K562 (cell line): ENCODE data around the gene ZNF487. TPM values are rescaled to one million over a fixed set of nuclear protein-coding genes. Genes with fewer than 3 reads are reported as not detected.

ENCODE experiments used
- EP300 ChIP-seq: IDR thresholded peaks from 2 replicates; pipeline ENCODE4 v1.6.1; 2012; ENCODE audit warnings: low read length, improper control_type of control experiment
- ETS1 ChIP-seq: conservative IDR thresholded peaks from 2 replicates; pipeline ENCODE4 v1.6.1; 2011; ENCODE audit warnings: low read depth, mild to moderate bottlenecking, low read length; ENCODE audit not compliant: control insufficient read depth
- FOSL1 ChIP-seq: fragments of 200-800 bp; sonication (Bioruptor generic); conservative IDR thresholded peaks from 2 replicates; pipeline ENCODE4 v1.6.1; 2016; ENCODE audit warnings: missing genetic modification characterization, missing compliant biosample characterization
- MAX ChIP-seq: sonication (generic); formaldehyde crosslinking; IDR thresholded peaks from 2 replicates; pipeline ENCODE4 v1.9.0; 2022; ENCODE audit warnings: mild to moderate bottlenecking, missing genetic modification reagents
- NFIC ChIP-seq: fragments of 450-650 bp; IDR thresholded peaks from 2 replicates; pipeline ENCODE4 v1.6.1; 2017; ENCODE audit warnings: mild to moderate bottlenecking, inconsistent platforms
- RAD21 ChIP-seq, 2 experiments: fragments of 250-450 bp in 1 of 2; fragments of 450-650 bp in 1 of 2; sonication (Bioruptor Pico) in 1 of 2; formaldehyde crosslinking in 1 of 2; IDR thresholded peaks in 1 of 2; conservative IDR thresholded peaks in 1 of 2; 2 replicates each; pipeline versions ENCODE4 v1.4.0 to v1.8.0; 2020 to 2022; ENCODE audit warnings: mild to moderate bottlenecking in 2 of 2, moderate library complexity in 1 of 2
- SOX6 ChIP-seq: fragments of 450-650 bp; IDR thresholded peaks from 2 replicates; pipeline ENCODE4 v1.6.1; 2014; ENCODE audit warnings: mild to moderate bottlenecking
- ZBTB7A ChIP-seq: IDR thresholded peaks from 2 replicates; pipeline ENCODE4 v1.6.1; 2011; ENCODE audit warnings: low read depth, mild to moderate bottlenecking, low read length, moderate library complexity, borderline replicate concordance; ENCODE audit not compliant: control insufficient read depth
- ZKSCAN3 ChIP-seq: fragments of 250-450 bp; sonication (Bioruptor Pico); IDR thresholded peaks from 2 replicates; pipeline ENCODE4 v1.4.0; 2020
- ZNF197 ChIP-seq: fragments of 200-800 bp; sonication (Bioruptor generic); IDR thresholded peaks from 2 replicates; pipeline ENCODE4 v1.6.1; 2016; ENCODE audit warnings: low read depth, missing genetic modification characterization, missing compliant biosample characterization
- ZNF655 ChIP-seq: fragments of 250-450 bp; sonication (Bioruptor Pico); IDR thresholded peaks from 2 replicates; pipeline ENCODE4 v1.5.0; 2021
- polyA plus RNA-seq, 8 experiments: library from polyadenylated mRNA; depleted of rRNA in 4 of 8; stranded (reverse) in 5 of 8; unstranded in 3 of 8; fragments of >200 nt; fragmentation: Nextera tagmentation in 2 of 8; fragmentation: Illumina TruSeq in 1 of 8; extraction: Ambion mirVana in 2 of 8; extraction: Trizol in 1 of 8; gene quantifications; 2 replicates each; pipeline versions ENCODE4 v1.2.1 to v1.2.3, GENCODE V29; 2011 to 2014; ENCODE audit warnings: inconsistent platforms in 1 of 8, missing spikeins in 1 of 8
- total RNA-seq, 7 experiments: library from RNA; depleted of rRNA in 6 of 7; stranded (reverse); fragments of >200 nt in 6 of 7; fragmentation: Illumina TruSeq in 2 of 7; extraction: Trizol in 2 of 7; gene quantifications; 2 replicates each; pipeline versions ENCODE4 v1.2.1 to v1.2.3, GENCODE V29; 2011 to 2021; ENCODE audit warnings: low replicate concordance in 1 of 7
- TF ChIP-seq, protein P1 (sequence below): fragments of 450-650 bp; IDR thresholded peaks from 2 replicates; pipeline ENCODE4 v1.6.1; 2016; ENCODE audit warnings: mild to moderate bottlenecking, moderate library complexity

ZNF487 gene
- total and polyA plus RNA-seq, 9 of the 15 experiments (the other 6 are each of a cell fraction or from before 2014, with no cell fraction given) = 1.9 to 6.5 (median 4.2) TPM

- TF ChIP-seq, protein P1, sequence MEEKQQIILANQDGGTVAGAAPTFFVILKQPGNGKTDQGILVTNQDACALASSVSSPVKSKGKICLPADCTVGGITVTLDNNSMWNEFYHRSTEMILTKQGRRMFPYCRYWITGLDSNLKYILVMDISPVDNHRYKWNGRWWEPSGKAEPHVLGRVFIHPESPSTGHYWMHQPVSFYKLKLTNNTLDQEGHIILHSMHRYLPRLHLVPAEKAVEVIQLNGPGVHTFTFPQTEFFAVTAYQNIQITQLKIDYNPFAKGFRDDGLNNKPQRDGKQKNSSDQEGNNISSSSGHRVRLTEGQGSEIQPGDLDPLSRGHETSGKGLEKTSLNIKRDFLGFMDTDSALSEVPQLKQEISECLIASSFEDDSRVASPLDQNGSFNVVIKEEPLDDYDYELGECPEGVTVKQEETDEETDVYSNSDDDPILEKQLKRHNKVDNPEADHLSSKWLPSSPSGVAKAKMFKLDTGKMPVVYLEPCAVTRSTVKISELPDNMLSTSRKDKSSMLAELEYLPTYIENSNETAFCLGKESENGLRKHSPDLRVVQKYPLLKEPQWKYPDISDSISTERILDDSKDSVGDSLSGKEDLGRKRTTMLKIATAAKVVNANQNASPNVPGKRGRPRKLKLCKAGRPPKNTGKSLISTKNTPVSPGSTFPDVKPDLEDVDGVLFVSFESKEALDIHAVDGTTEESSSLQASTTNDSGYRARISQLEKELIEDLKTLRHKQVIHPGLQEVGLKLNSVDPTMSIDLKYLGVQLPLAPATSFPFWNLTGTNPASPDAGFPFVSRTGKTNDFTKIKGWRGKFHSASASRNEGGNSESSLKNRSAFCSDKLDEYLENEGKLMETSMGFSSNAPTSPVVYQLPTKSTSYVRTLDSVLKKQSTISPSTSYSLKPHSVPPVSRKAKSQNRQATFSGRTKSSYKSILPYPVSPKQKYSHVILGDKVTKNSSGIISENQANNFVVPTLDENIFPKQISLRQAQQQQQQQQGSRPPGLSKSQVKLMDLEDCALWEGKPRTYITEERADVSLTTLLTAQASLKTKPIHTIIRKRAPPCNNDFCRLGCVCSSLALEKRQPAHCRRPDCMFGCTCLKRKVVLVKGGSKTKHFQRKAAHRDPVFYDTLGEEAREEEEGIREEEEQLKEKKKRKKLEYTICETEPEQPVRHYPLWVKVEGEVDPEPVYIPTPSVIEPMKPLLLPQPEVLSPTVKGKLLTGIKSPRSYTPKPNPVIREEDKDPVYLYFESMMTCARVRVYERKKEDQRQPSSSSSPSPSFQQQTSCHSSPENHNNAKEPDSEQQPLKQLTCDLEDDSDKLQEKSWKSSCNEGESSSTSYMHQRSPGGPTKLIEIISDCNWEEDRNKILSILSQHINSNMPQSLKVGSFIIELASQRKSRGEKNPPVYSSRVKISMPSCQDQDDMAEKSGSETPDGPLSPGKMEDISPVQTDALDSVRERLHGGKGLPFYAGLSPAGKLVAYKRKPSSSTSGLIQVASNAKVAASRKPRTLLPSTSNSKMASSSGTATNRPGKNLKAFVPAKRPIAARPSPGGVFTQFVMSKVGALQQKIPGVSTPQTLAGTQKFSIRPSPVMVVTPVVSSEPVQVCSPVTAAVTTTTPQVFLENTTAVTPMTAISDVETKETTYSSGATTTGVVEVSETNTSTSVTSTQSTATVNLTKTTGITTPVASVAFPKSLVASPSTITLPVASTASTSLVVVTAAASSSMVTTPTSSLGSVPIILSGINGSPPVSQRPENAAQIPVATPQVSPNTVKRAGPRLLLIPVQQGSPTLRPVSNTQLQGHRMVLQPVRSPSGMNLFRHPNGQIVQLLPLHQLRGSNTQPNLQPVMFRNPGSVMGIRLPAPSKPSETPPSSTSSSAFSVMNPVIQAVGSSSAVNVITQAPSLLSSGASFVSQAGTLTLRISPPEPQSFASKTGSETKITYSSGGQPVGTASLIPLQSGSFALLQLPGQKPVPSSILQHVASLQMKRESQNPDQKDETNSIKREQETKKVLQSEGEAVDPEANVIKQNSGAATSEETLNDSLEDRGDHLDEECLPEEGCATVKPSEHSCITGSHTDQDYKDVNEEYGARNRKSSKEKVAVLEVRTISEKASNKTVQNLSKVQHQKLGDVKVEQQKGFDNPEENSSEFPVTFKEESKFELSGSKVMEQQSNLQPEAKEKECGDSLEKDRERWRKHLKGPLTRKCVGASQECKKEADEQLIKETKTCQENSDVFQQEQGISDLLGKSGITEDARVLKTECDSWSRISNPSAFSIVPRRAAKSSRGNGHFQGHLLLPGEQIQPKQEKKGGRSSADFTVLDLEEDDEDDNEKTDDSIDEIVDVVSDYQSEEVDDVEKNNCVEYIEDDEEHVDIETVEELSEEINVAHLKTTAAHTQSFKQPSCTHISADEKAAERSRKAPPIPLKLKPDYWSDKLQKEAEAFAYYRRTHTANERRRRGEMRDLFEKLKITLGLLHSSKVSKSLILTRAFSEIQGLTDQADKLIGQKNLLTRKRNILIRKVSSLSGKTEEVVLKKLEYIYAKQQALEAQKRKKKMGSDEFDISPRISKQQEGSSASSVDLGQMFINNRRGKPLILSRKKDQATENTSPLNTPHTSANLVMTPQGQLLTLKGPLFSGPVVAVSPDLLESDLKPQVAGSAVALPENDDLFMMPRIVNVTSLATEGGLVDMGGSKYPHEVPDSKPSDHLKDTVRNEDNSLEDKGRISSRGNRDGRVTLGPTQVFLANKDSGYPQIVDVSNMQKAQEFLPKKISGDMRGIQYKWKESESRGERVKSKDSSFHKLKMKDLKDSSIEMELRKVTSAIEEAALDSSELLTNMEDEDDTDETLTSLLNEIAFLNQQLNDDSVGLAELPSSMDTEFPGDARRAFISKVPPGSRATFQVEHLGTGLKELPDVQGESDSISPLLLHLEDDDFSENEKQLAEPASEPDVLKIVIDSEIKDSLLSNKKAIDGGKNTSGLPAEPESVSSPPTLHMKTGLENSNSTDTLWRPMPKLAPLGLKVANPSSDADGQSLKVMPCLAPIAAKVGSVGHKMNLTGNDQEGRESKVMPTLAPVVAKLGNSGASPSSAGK = peak; percentile 77
- peak; percentile 68 for TF ChIP-seq SOX6
- no peak for TF ChIP-seq EP300
- TF ChIP-seq RAD21 (CRISPR knock-in tag; conservative IDR thresholded peaks at IDR 0.05 in 1 of 2, IDR thresholded peaks at IDR 0.05 in 1 of 2) = peak; percentile 86 to 87
- peak; percentile 43 for TF ChIP-seq NFIC
- TF ChIP-seq MAX (CRISPR knock-in tag) = peak; percentile 73
- peak; percentile 46; the same call in 1 of the 2 replicates for TF ChIP-seq ZNF197 (CRISPR knock-in tag)
- peak; percentile 94 for TF ChIP-seq ZBTB7A
- TF ChIP-seq ZNF655 (CRISPR knock-in tag) = no peak
- peak; percentile 41 for TF ChIP-seq FOSL1
- no peak for TF ChIP-seq ZKSCAN3
- peak; percentile 40; the same call in 1 of the 2 replicates for TF ChIP-seq ETS1
Measured at GRCh38 chr10:43436291-43437140, at the start of gene ZNF487 (continued).
